Sigmoid colon (tissue), 7 donors: ENCODE data around the gene MFAP5. TPM values are rescaled to one million over a fixed set of nuclear protein-coding genes. Genes with fewer than 3 reads are reported as not detected.
"Not testable (repeated sequence)": the region's sequence is repeated elsewhere in the genome, so short reads cannot be mapped to it uniquely, and the experiment has no call there.

Experiments used
- DNase-seq: peaks from one replicate; pipeline ENCODE4 v3.0.0-alpha.2; 2019
- H3K27ac ChIP-seq, 4 donors: fragments of 200-600 bp; sonication (generic); one replicate each; pipeline ENCODE4 v1.5.1; 2016 to 2019; ENCODE audit warnings: mild to moderate bottlenecking in 1 of 4
- H3K27me3 ChIP-seq, 3 donors: fragments of 200-600 bp; sonication (generic); one replicate each; pipeline ENCODE4 v1.5.1; 2019; ENCODE audit warnings: mild to moderate bottlenecking in 1 of 3
- H3K36me3 ChIP-seq, 4 donors: fragments of 200-600 bp; sonication (generic); one replicate each; pipeline ENCODE4 v1.5.1; 2016 to 2019
- H3K4me1 ChIP-seq, 4 donors: fragments of 200-600 bp; sonication (generic); one replicate each; pipeline ENCODE4 v1.5.1; 2017 to 2019
- H3K4me3 ChIP-seq, 4 donors: fragments of 200-600 bp; sonication (generic); one replicate each; pipeline ENCODE4 v1.5.1; 2017 to 2019; ENCODE audit warnings: mild to moderate bottlenecking in 2 of 4, moderate library complexity in 1 of 4
- H3K9me3 ChIP-seq, 4 donors: fragments of 200-600 bp in 3 of 4; sonication (generic) in 3 of 4; one replicate each; pipeline versions ENCODE4 v1.5.1 to v1.6.1; 2013 to 2019
- CTCF ChIP-seq, 4 experiments: fragments of 450-650 bp in 3 of 4; fragments of 200-600 bp in 1 of 4; IDR thresholded peaks; one replicate each; pipeline ENCODE4 v1.5.1; 2016 to 2019; ENCODE audit warnings: antibody characterized with exemption in 4 of 4, mild to moderate bottlenecking in 3 of 4, moderate library complexity in 2 of 4
- EP300 ChIP-seq, 4 donors: sonication (generic); formaldehyde crosslinking; IDR thresholded peaks; one replicate each; pipeline ENCODE4 v1.6.1; 2017; ENCODE audit warnings: antibody characterized with exemption in 4 of 4
- POLR2A ChIP-seq, 2 donors: fragments of 450-650 bp; IDR thresholded peaks; one replicate each; pipeline ENCODE4 v1.6.1; 2016; ENCODE audit warnings: antibody characterized with exemption in 2 of 2, mild to moderate bottlenecking in 2 of 2, moderate library complexity in 2 of 2
- POLR2AphosphoS5 ChIP-seq, 4 donors: sonication (generic); formaldehyde crosslinking; IDR thresholded peaks; one replicate each; pipeline ENCODE4 v1.6.1; 2017; ENCODE audit warnings: antibody characterized with exemption in 4 of 4
- WGBS, 2 donors: extraction: QIAGEN DNeasy Blood & Tissue Kit; methylation state at CpG; one replicate each; pipeline ENCODE4 v1.1.7; 2013; 5-methylcytosine and 5-hydroxymethylcytosine counted together
- intact Hi-C: fragments of 100-400 bp; cut with DNase I; formaldehyde crosslinking; loops from one replicate; pipeline ENCODE4 v1.15.1; 2023
- polyA plus RNA-seq, 3 donors: library from polyadenylated mRNA; stranded (reverse); fragments of 200-250 nt; gene quantifications; one replicate each; pipeline ENCODE4 v1.2.3, GENCODE V29; 2013
- total RNA-seq, 4 donors: library from RNA; depleted of rRNA; stranded (reverse); fragments of >200 nt; gene quantifications; one replicate each; pipeline ENCODE4 v1.1.0, GENCODE V29; 2016
- donor health status: healthy with polysubstance abuse.
- donor health status: Bipolar disorder and iron deficiency.
- donor health status: healthy.

Gene MFAP5
- total and polyA plus RNA-seq, 7 donors: 6.2 to 313 (median 36.0) TPM

- Histone ChIP-seq H3K9me3 (no peaks in the 10 kb centered on the region), H3K36me3 (no peaks in the 10 kb centered on the region), H3K27me3 (no peaks in the 10 kb centered on the region), H3K4me3 (no peak overlapping the region), H3K27ac (no peak overlapping the region), H3K4me1 (no peaks in the 10 kb centered on the region)
- 81 to 87% methylated on average over 4 of the region's 4 CpGs for WGBS, 2 donors
- TF ChIP-seq POLR2A (IDR thresholded peaks at IDR 0.05) (no peak), EP300 (IDR thresholded peaks at IDR 0.05) (no peak), CTCF (IDR thresholded peaks at IDR 0.05) (no peak), POLR2AphosphoS5 (IDR thresholded peaks at IDR 0.05) (no peak)
- intact Hi-C loops: no loop called here
- DNase-seq: no peak
Observed at GRCh38 chr12:8637666-8638065, 25.0 kb downstream of the MFAP5 start.

- Histone ChIP-seq H3K4me3 (no peak overlapping the region), H3K9me3 (no peaks in the 10 kb centered on the region), H3K27ac (no peak overlapping the region), H3K36me3 (no peaks in the 10 kb centered on the region), H3K4me1 (no peaks in the 10 kb centered on the region), H3K27me3 (no peaks in the 10 kb centered on the region)
- intact Hi-C loops: no loop called here
- WGBS, 2 donors: 91 to 93% methylated on average over 7 of the region's 7 CpGs
- no peak for TF ChIP-seq CTCF (IDR thresholded peaks at IDR 0.05)
- no peak for TF ChIP-seq POLR2AphosphoS5 (IDR thresholded peaks at IDR 0.05)
- TF ChIP-seq POLR2A (IDR thresholded peaks at IDR 0.05): no peak
- TF ChIP-seq EP300 (IDR thresholded peaks at IDR 0.05): no peak
- DNase-seq: no peak
Observed at GRCh38 chr12:8637244-8637643, 25.4 kb downstream of the MFAP5 start.

- no peak for TF ChIP-seq POLR2AphosphoS5 (IDR thresholded peaks at IDR 0.05)
- Histone ChIP-seq H3K27ac (no peak overlapping the region), H3K27me3 (no peaks in the 10 kb centered on the region), H3K36me3 (no peaks in the 10 kb centered on the region), H3K4me1 (no peaks in the 10 kb centered on the region), H3K4me3 (no peak overlapping the region), H3K9me3 (no peaks in the 10 kb centered on the region)
- DNase-seq: no peak
- intact Hi-C loops: no loop called here
- 67 to 72% methylated on average over 5 of the region's 5 CpGs for WGBS, 2 donors
Observed at GRCh38 chr12:8636581-8636980, 26.0 kb downstream of the MFAP5 start.

GRCh38 chr12:8636007-8636346 is 26.6 kb downstream of the MFAP5 start:
- intact Hi-C loops, H3K27me3 ChIP-seq: not testable (repeated sequence)
- 59 to 66% methylated on average over 8 of the region's 8 CpGs for WGBS, 2 donors

GRCh38 chr12:8635342-8636006 is 27.2 kb downstream of the MFAP5 start:
- H3K4me1 ChIP-seq, H3K27ac ChIP-seq, H3K9me3 ChIP-seq, H3K27me3 ChIP-seq, H3K4me3 ChIP-seq, intact Hi-C loops, DNase-seq, H3K36me3 ChIP-seq: not testable (repeated sequence)
- WGBS, 2 donors: 58 to 62% methylated on average over 9 of the region's 9 CpGs

More at GRCh38 chr12:8636007-8636346, 26.6 kb downstream of the MFAP5 start:
- not testable (repeated sequence) for DNase-seq, H3K4me1 ChIP-seq, H3K27ac ChIP-seq, H3K9me3 ChIP-seq, H3K36me3 ChIP-seq, H3K4me3 ChIP-seq

GRCh38 chr12:8630131-8630530 is 32.5 kb downstream of the MFAP5 start:
- Histone ChIP-seq H3K36me3 (no peaks in the 10 kb centered on the region), H3K27ac (no peak overlapping the region), H3K27me3 (no peaks in the 10 kb centered on the region), H3K4me1 (peaks cover 0 to 5% (median 0%) of the 10 kb centered on the region in 4 donors), H3K4me3 (no peak overlapping the region), H3K9me3 (no peaks in the 10 kb centered on the region)
- TF ChIP-seq POLR2A (IDR thresholded peaks at IDR 0.05) (no peak), POLR2AphosphoS5 (IDR thresholded peaks at IDR 0.05) (no peak), CTCF (IDR thresholded peaks at IDR 0.05) (no peak), EP300 (IDR thresholded peaks at IDR 0.05) (no peak)
- WGBS, 2 donors: 90 to 93% methylated on average over 4 of the region's 4 CpGs
- intact Hi-C loops: no loop called here
- DNase-seq: no peak
